RCC 7860 (cell line): ENCODE data around the gene CDC37.

ENCODE experiments used
- DNase-seq: peaks from one replicate; pipeline ENCODE4 v3.0.0-alpha.2; 2015; ENCODE audit warnings: low spot score
- FAIRE-seq: peaks from 2 replicates; lab custom pipeline; 2012; peaks lifted over from hg19 to GRCh38; lab: Jason Lieb, UNC

The CDC37 gene

GRCh38 chr19:10403137-10404021 lies at the start of gene CDC37:
Gene CDC37 (minus strand): TSS chr19:10403542. CDS start chr19:10403479, 63 bp downstream.
- DNase-seq (peak; percentile 89), FAIRE-seq (no peak)

- FAIRE-seq (no peak), DNase-seq (no peak)
These were observed 47.7 kb upstream of the CDC37 start for GRCh38 chr19:10450853-10451609.

GRCh38 chr19:10450191-10450852 lies 47.0 kb upstream of the CDC37 start:
- DNase-seq (no peak), FAIRE-seq (no peak)

GRCh38 chr19:10449037-10449436 lies 45.7 kb upstream of the CDC37 start:
- DNase-seq (no peak), FAIRE-seq (no peak)

GRCh38 chr19:10442698-10443097 lies 39.4 kb upstream of the CDC37 start:
- peak; percentile 58 for FAIRE-seq
- no peak for DNase-seq

GRCh38 chr19:10439588-10439987 lies 36.2 kb upstream of the CDC37 start:
- no peak for DNase-seq
- no peak for FAIRE-seq

- DNase-seq: no peak
- FAIRE-seq: no peak
These were observed 29.8 kb upstream of the CDC37 start for GRCh38 chr19:10433131-10433536.

- no peak for DNase-seq
- no peak for FAIRE-seq
These were observed 29.4 kb upstream of the CDC37 start for GRCh38 chr19:10432736-10433130.

GRCh38 chr19:10431943-10432735 lies 28.8 kb upstream of the CDC37 start:
- DNase-seq (no peak), FAIRE-seq (no peak)

- no peak for FAIRE-seq
- DNase-seq: peak; percentile 78
These were observed 28.1 kb upstream of the CDC37 start for GRCh38 chr19:10431254-10431942.

- FAIRE-seq (no peak), DNase-seq (no peak)
These were observed 27.3 kb upstream of the CDC37 start for GRCh38 chr19:10430505-10431253.

GRCh38 chr19:10428996-10429381 lies 25.6 kb upstream of the CDC37 start:
- no peak for FAIRE-seq
- DNase-seq: no peak

- no peak for FAIRE-seq
- DNase-seq: no peak
These were observed 23.8 kb upstream of the CDC37 start for GRCh38 chr19:10427169-10427568.

GRCh38 chr19:10424011-10424637 lies 20.8 kb upstream of the CDC37 start:
- DNase-seq (peak; percentile 62), FAIRE-seq (no peak)

GRCh38 chr19:10422846-10423245 lies 19.5 kb upstream of the CDC37 start:
- FAIRE-seq (no peak), DNase-seq (no peak)

- FAIRE-seq (no peak), DNase-seq (no peak)
These were observed 18.7 kb upstream of the CDC37 start for GRCh38 chr19:10422046-10422461.

- FAIRE-seq (no peak), DNase-seq (no peak)
These were observed 18.1 kb upstream of the CDC37 start for GRCh38 chr19:10421240-10422045.
